ENCODE results near the gene AHNAK.

AHNAK gene

GRCh38 chr11:62508336-62509058 is 38.1 kb downstream of the AHNAK start:
- TF ChIP-seq SNAI2 (CRISPR knock-in tag; IDR thresholded peaks at IDR 0.05) (no peak), ZFP3 (CRISPR knock-in tag; IDR thresholded peaks at IDR 0.05) (no peak), ISL1 (CRISPR knock-in tag; IDR thresholded peaks at IDR 0.05) (peak; percentile 36; the same call in 1 of the 2 replicates), TCF4 (CRISPR knock-in tag; IDR thresholded peaks at IDR 0.05; ENCODE audit: borderline replicate concordance) (no peak), ZC3H10 (CRISPR knock-in tag; IDR thresholded peaks at IDR 0.05) (no peak), ZNF70 (CRISPR knock-in tag; IDR thresholded peaks at IDR 0.05) (no peak), ZNF565 (CRISPR knock-in tag; conservative IDR thresholded peaks at IDR 0.05; ENCODE audit: low read depth) (no peak), PPARA (CRISPR knock-in tag; IDR thresholded peaks at IDR 0.05; ENCODE audit: borderline replicate concordance) (no peak), CSDC2 (CRISPR knock-in tag; IDR thresholded peaks at IDR 0.05) (peak; percentile 53; the same call in 1 of the 2 replicates), GLIS3 (CRISPR knock-in tag; IDR thresholded peaks at IDR 0.05) (no peak), ZNF8 (CRISPR knock-in tag; IDR thresholded peaks at IDR 0.05) (no peak), TOX (CRISPR knock-in tag; IDR thresholded peaks at IDR 0.05; ENCODE audit: borderline replicate concordance) (no peak), ZFP30 (CRISPR knock-in tag; IDR thresholded peaks at IDR 0.05) (no peak)
- TF ChIP-seq, protein P1, sequence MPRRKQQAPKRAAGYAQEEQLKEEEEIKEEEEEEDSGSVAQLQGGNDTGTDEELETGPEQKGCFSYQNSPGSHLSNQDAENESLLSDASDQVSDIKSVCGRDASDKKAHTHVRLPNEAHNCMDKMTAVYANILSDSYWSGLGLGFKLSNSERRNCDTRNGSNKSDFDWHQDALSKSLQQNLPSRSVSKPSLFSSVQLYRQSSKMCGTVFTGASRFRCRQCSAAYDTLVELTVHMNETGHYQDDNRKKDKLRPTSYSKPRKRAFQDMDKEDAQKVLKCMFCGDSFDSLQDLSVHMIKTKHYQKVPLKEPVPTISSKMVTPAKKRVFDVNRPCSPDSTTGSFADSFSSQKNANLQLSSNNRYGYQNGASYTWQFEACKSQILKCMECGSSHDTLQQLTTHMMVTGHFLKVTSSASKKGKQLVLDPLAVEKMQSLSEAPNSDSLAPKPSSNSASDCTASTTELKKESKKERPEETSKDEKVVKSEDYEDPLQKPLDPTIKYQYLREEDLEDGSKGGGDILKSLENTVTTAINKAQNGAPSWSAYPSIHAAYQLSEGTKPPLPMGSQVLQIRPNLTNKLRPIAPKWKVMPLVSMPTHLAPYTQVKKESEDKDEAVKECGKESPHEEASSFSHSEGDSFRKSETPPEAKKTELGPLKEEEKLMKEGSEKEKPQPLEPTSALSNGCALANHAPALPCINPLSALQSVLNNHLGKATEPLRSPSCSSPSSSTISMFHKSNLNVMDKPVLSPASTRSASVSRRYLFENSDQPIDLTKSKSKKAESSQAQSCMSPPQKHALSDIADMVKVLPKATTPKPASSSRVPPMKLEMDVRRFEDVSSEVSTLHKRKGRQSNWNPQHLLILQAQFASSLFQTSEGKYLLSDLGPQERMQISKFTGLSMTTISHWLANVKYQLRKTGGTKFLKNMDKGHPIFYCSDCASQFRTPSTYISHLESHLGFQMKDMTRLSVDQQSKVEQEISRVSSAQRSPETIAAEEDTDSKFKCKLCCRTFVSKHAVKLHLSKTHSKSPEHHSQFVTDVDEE (CRISPR knock-in tag; IDR thresholded peaks at IDR 0.05): no peak
- TF ChIP-seq, protein P2, sequence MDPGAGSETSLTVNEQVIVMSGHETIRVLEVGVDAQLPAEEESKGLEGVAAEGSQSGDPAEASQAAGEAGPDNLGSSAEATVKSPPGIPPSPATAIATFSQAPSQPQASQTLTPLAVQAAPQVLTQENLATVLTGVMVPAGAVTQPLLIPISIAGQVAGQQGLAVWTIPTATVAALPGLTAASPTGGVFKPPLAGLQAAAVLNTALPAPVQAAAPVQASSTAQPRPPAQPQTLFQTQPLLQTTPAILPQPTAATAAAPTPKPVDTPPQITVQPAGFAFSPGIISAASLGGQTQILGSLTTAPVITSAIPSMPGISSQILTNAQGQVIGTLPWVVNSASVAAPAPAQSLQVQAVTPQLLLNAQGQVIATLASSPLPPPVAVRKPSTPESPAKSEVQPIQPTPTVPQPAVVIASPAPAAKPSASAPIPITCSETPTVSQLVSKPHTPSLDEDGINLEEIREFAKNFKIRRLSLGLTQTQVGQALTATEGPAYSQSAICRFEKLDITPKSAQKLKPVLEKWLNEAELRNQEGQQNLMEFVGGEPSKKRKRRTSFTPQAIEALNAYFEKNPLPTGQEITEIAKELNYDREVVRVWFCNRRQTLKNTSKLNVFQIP (CRISPR knock-in tag; IDR thresholded peaks at IDR 0.05; ENCODE audit: borderline replicate concordance, low read depth): no peak
- TF ChIP-seq, protein P3, sequence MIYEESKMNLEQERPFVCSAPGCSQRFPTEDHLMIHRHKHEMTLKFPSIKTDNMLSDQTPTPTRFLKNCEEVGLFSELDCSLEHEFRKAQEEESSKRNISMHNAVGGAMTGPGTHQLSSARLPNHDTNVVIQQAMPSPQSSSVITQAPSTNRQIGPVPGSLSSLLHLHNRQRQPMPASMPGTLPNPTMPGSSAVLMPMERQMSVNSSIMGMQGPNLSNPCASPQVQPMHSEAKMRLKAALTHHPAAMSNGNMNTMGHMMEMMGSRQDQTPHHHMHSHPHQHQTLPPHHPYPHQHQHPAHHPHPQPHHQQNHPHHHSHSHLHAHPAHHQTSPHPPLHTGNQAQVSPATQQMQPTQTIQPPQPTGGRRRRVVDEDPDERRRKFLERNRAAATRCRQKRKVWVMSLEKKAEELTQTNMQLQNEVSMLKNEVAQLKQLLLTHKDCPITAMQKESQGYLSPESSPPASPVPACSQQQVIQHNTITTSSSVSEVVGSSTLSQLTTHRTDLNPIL (CRISPR knock-in tag; IDR thresholded peaks at IDR 0.05; ENCODE audit: low read depth): no peak
- peak; percentile 88 for ATAC-seq

DNA sequence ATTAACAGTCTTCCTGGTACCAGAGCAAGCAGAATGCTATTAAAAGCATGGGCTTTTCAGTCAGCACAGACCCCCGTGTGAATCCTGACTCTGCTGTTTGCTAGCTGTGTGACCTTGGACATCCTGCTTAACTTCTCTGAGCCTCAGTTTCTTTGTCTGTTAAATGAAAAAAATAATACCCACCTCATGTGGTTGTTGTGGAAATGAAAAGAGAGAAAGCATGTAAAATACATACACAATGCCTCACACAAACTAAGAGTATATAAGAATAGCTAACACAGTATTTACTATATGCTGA is 39.5 kb downstream of the AHNAK start:
- TF ChIP-seq SNAI2 (CRISPR knock-in tag; IDR thresholded peaks at IDR 0.05): no peak
- no peak for ATAC-seq

GRCh38 chr11:62506413-62507124 is 40.0 kb downstream of the AHNAK start:
- TF ChIP-seq, protein P4, sequence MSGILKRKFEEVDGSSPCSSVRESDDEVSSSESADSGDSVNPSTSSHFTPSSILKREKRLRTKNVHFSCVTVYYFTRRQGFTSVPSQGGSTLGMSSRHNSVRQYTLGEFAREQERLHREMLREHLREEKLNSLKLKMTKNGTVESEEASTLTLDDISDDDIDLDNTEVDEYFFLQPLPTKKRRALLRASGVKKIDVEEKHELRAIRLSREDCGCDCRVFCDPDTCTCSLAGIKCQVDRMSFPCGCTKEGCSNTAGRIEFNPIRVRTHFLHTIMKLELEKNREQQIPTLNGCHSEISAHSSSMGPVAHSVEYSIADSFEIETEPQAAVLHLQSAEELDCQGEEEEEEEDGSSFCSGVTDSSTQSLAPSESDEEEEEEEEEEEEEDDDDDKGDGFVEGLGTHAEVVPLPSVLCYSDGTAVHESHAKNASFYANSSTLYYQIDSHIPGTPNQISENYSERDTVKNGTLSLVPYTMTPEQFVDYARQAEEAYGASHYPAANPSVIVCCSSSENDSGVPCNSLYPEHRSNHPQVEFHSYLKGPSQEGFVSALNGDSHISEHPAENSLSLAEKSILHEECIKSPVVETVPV (CRISPR knock-in tag; IDR thresholded peaks at IDR 0.05): no peak
- no peak for TF ChIP-seq ZNF70 (CRISPR knock-in tag; IDR thresholded peaks at IDR 0.05)
- TF ChIP-seq ESRRG (CRISPR knock-in tag; IDR thresholded peaks at IDR 0.05): no peak
- no peak for TF ChIP-seq PPARA (CRISPR knock-in tag; IDR thresholded peaks at IDR 0.05; ENCODE audit: borderline replicate concordance)
- no peak for TF ChIP-seq ZNF8 (CRISPR knock-in tag; IDR thresholded peaks at IDR 0.05)
- TF ChIP-seq ZC3H10 (CRISPR knock-in tag; IDR thresholded peaks at IDR 0.05): no peak
- no peak for ATAC-seq

- ATAC-seq: no peak
- TF ChIP-seq RARB (CRISPR knock-in tag; IDR thresholded peaks at IDR 0.05): no peak
- TF ChIP-seq ZC3H10 (CRISPR knock-in tag; IDR thresholded peaks at IDR 0.05): no peak
- TF ChIP-seq ZNF565 (CRISPR knock-in tag; conservative IDR thresholded peaks at IDR 0.05; ENCODE audit: low read depth): no peak
- TF ChIP-seq PPARA (CRISPR knock-in tag; IDR thresholded peaks at IDR 0.05; ENCODE audit: borderline replicate concordance): no peak
- TF ChIP-seq, protein P4 (CRISPR knock-in tag; IDR thresholded peaks at IDR 0.05): no peak
- TF ChIP-seq, protein P3 (CRISPR knock-in tag; IDR thresholded peaks at IDR 0.05; ENCODE audit: low read depth): no peak
Observed at GRCh38 chr11:62505440-62506091, 41.0 kb downstream of the AHNAK start.

Measured in SK-N-SH treated with all-trans-retinoic acid at 6 μM for 48 hours (cell line).